H1 (cell line): ENCODE results near the gene LRR1. TPM values are rescaled to one million over a fixed set of nuclear protein-coding genes. Genes with fewer than 3 reads are reported as not detected.

Source experiments
- ATF2 ChIP-seq: IDR thresholded peaks from 2 replicates; pipeline ENCODE4 v1.6.1; 2012; ENCODE audit warnings: low read length, inconsistent platforms
- CHD7 ChIP-seq: fragments of 300-600 bp; sonication (generic); IDR thresholded peaks from 2 replicates; pipeline ENCODE4 v1.7.1; 2012; ENCODE audit warnings: low read length, moderate library complexity, mild to moderate bottlenecking, inconsistent platforms; ENCODE audit not compliant: insufficient replicate concordance
- EP300 ChIP-seq, 2 experiments: IDR thresholded peaks; 1 replicate in 1 of 2; 2 replicates in 1 of 2; pipeline ENCODE4 v1.6.1; 2011 to 2012; ENCODE audit warnings: low read depth in 2 of 2, low read length in 2 of 2, mild to moderate bottlenecking in 2 of 2, borderline replicate concordance in 1 of 2, inconsistent platforms in 1 of 2, moderate library complexity in 1 of 2
- JUND ChIP-seq: IDR thresholded peaks from 2 replicates; pipeline ENCODE4 v1.6.1; 2011; ENCODE audit warnings: mild to moderate bottlenecking, improper control_type of control experiment, low read length
- NRF1 ChIP-seq: IDR thresholded peaks from 2 replicates; pipeline ENCODE4 v1.6.1; 2011; ENCODE audit warnings: mild to moderate bottlenecking, low read depth, low read length, improper control_type of control experiment
- POLR2AphosphoS5 ChIP-seq: IDR thresholded peaks from 2 replicates; pipeline ENCODE4 v1.6.1; 2011; ENCODE audit warnings: low read depth, low read length
- TAF1 ChIP-seq: IDR thresholded peaks from 2 replicates; pipeline ENCODE4 v1.6.1; 2011; ENCODE audit warnings: mild to moderate bottlenecking, low read depth, low read length
- polyA plus RNA-seq, 7 experiments: library from polyadenylated mRNA; depleted of rRNA in 3 of 7; stranded (reverse) in 5 of 7; unstranded in 2 of 7; fragments of >200 nt in 5 of 7; fragments of 200-250 nt in 2 of 7; gene quantifications; 1 replicate in 5 of 7; 2 replicates in 1 of 7; 4 replicates in 1 of 7; pipeline versions ENCODE4 v1.2.1 to v1.2.3, GENCODE V29; 2011 to 2013; ENCODE audit warnings: missing spikeins in 2 of 7, mixed read lengths in 2 of 7
- total RNA-seq: library from RNA; stranded (reverse); fragmentation: NEBNext Ultra II Directional; extraction: Animal tissue kit (Norgen Biotek cat#: 25700); gene quantifications from 2 replicates; pipeline ENCODE4 v1.2.1, GENCODE V29; 2021

LRR1 gene
- total and polyA plus RNA-seq, 2 of the 8 experiments (the other 6 are each of a cell fraction or from before 2014, with no cell fraction given) = 30.7 to 37.5 TPM

DNA sequence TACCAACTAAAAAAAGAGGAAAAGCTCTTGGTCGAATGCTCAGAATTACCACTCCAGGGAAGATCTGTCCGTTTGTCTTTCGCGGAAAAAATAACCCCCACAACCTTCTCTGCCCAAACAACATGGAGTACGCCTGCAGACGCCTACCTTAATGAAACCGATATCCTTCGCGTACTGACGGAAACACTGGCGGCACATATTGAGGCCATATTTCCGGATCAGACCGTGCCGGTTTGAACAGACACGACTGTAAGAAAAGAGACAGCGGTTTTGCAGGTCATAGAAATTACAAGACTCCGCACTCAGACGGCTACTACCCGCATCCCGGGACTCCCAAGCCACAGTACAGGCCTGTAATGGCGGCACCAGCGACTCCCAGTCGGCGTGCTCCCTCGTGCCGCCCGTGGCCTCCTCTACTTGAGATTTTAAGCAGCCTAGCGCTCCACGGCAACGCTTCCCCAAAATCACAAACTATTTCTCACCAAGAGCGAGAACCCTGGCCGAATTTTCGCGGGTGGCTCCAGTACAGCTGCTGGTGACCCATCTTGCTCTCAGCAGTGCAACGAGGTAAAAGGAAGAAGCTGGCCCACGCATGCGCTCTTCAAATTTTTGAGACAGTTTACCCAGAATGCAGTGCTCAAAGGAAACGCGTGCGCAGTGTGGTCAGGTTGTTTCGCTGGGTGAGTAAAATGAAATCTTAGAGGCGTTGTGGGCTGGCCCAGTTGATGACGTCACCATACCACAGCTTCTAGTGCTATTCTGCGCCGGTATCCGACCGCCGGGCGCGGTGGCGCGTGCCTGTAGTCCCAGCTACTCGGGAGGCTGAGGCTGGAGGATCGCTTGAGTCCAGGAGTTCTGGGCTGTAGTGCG lies 12.7 kb upstream of the LRR1 start, which contains the start of gene RPS29 (continued):
- TF ChIP-seq CHD7 (peak; percentile 25), NRF1 (peak; percentile 91), JUND (peak; percentile 100), TAF1 (peak; percentile 98), POLR2AphosphoS5 (peak; percentile 90), ATF2 (peak; percentile 98), EP300 (IDR thresholded peaks at IDR 0.05; ENCODE audit: borderline replicate concordance in 1 of 2, low read depth in 2 of 2, low read length in 2 of 2) (no peak)
